HG02623 (cell line): Measurements from ENCODE around the gene AQP9.

Source experiments
- ATAC-seq: cut with Tn5 transposase; IDR thresholded peaks from one replicate; pipeline ENCODE4 v1.9.1; 2021; ENCODE audit warnings: moderate library complexity; ENCODE audit not compliant: unreplicated experiment

The AQP9 gene

GRCh38 chr15:58139276-58139988, 1.3 kb downstream of the AQP9 start:
- no peak for ATAC-seq

GRCh38 chr15:58139989-58140522, 1.9 kb downstream of the AQP9 start:
- ATAC-seq, result no peak

GRCh38 chr15:58141894-58142293, 3.7 kb downstream of the AQP9 start:
- ATAC-seq, result no peak

GRCh38 chr15:58142827-58143461, 4.8 kb downstream of the AQP9 start:
- no peak for ATAC-seq

- ATAC-seq, result no peak
Observed at GRCh38 chr15:58145606-58146005, 7.4 kb downstream of the AQP9 start.

- ATAC-seq, result no peak
Observed at GRCh38 chr15:58146211-58146610, 8.0 kb downstream of the AQP9 start.

GRCh38 chr15:58146749-58147148, 8.6 kb downstream of the AQP9 start:
- ATAC-seq, result no peak

GRCh38 chr15:58147171-58147611, 9.0 kb downstream of the AQP9 start:
- no peak for ATAC-seq

GRCh38 chr15:58148120-58148519, 9.9 kb downstream of the AQP9 start:
- no peak for ATAC-seq

GRCh38 chr15:58148633-58149445, 10.7 kb downstream of the AQP9 start:
- ATAC-seq, result no peak

- no peak for ATAC-seq
Observed at GRCh38 chr15:58154769-58155168, 16.6 kb downstream of the AQP9 start.

- no peak for ATAC-seq
Observed at GRCh38 chr15:58159827-58160386, 21.7 kb downstream of the AQP9 start.

- no peak for ATAC-seq
Observed at GRCh38 chr15:58161436-58161930, 23.3 kb downstream of the AQP9 start.

GRCh38 chr15:58163985-58164384, 25.8 kb downstream of the AQP9 start:
- no peak for ATAC-seq

- no peak for ATAC-seq
Observed at GRCh38 chr15:58164926-58165325, 26.7 kb downstream of the AQP9 start.

GRCh38 chr15:58165661-58166060, 27.5 kb downstream of the AQP9 start:
- ATAC-seq, result no peak

GRCh38 chr15:58167095-58167691, 29.0 kb downstream of the AQP9 start:
- ATAC-seq, result no peak

GRCh38 chr15:58169934-58170333, 31.8 kb downstream of the AQP9 start:
- ATAC-seq, result no peak

- no peak for ATAC-seq
Observed at GRCh38 chr15:58171476-58172061, 33.4 kb downstream of the AQP9 start.

- no peak for ATAC-seq
Observed at GRCh38 chr15:58174709-58175108, 36.5 kb downstream of the AQP9 start.
